ENCODE measurements around the gene KCNMB2.

- TF ChIP-seq CTCF (optimal IDR thresholded peaks at IDR 0.05 in 1 of 3, IDR thresholded peaks at IDR 0.05 in 1 of 3, conservative IDR thresholded peaks at IDR 0.05 in 1 of 3; ENCODE audit: extremely low read depth in 1 of 3, insufficient read depth in 2 of 3, low read length in 3 of 3) (no peak), EZH2 (IDR thresholded peaks at IDR 0.05; ENCODE audit: low read length) (no peak)
Measured at GRCh38 chr3:178849199-178849910, 313.1 kb downstream of the KCNMB2 start.

All from keratinocyte (primary cell).